ENCODE measurements around the gene HSF5. TPM values are rescaled to one million over a fixed set of nuclear protein-coding genes. Genes with fewer than 3 reads are reported as not detected.

The HSF5 gene
- polyA plus RNA-seq, 1 experiment = not detected

GRCh38 chr17:58514770-58515157 is 26.6 kb upstream of the HSF5 start:
- POLR2A ChIA-PET = interaction anchor here (0.7 to 3.6 kb wide), 3 partner anchors 10 to 128 kb away, joined by 3 to 31 read pairs (median 4); no protein-coding TSS in a partner anchor
- no peak for TF ChIP-seq CTCF (IDR thresholded peaks at IDR 0.05; ENCODE audit: low read depth, low read length)
- Histone ChIP-seq H3K9me3 (ENCODE audit: control insufficient read depth, insufficient read depth, low read length) (no peaks in the 10 kb centered on the region; the same call in 1 of the 2 replicates), H3K4me3 (ENCODE audit: low read depth, low read length) (peak overlapping the region; percentile 78), H3K27me3 (ENCODE audit: control insufficient read depth, insufficient read depth, low read length) (no peaks in the 10 kb centered on the region), H3K27ac (ENCODE audit: low read depth, low read length) (peak overlapping the region; percentile 11)
- no peak for DNase-seq (ENCODE audit: low read depth, low spot score)
- CTCF ChIA-PET = interaction anchor here (0.8 to 1.3 kb wide), 5 partner anchors 97 to 490 kb away, joined by 3 to 6 read pairs (median 4); partner anchors contain the start of gene RNF43

DNA sequence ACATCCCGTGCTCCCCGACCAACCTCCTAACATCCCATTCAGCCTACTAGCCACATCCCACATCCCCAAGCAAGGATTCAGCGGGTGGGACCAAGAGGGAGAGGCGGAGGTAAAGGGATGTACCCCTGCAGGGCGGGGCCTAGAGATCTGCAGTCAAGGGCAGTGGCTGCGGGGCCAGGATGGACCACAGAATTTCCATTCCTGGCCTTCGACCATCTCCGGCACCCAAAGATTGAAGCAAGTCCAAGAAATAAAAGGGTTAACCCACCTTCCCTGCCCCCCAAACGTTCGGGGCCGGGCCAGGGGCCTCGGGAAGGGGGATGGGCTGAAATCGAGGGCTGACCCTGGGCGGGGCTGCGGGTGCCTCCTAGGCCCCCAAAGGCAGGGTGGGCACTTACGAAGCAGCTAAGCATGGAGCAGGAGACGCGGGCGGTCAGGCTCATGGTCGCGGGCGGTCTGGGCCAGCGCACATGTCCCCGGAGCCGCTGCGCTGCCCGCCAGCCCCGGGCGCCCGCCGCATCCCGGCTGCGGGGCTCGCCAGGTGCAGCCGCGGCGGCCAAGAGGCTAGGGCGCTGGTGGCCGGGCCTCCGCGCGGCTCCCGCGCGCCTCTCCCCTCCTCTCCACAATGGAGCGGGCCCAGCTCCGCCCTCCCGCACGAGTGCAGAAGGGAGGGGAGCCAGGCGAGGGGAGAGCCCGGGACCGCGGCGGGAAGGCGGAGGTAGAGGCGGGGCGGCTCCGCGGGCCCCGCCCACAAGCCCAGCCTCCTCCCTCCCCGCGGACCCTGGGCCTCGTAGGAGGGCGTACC is 26.0 kb upstream of the HSF5 start, which contains the start of gene MTMR4:
TSS of gene MTMR4 (minus strand) at position 674 of the 805 bp plus-strand sequence. CDS start at position 443, 231 bp downstream.
- DNase-seq (ENCODE audit: low read depth, low spot score) = peak; percentile 21
- peak within 1 kb of the TSS; percentile 11 for H3K27ac ChIP-seq (ENCODE audit: low read depth, low read length)
- TF ChIP-seq CTCF (IDR thresholded peaks at IDR 0.05; ENCODE audit: low read depth, low read length) = no peak
- ChIA-PET POLR2A (interaction anchor here (0.7 to 3.6 kb wide), 4 partner anchors 11 to 129 kb away, joined by 3 to 31 read pairs (median 5); no protein-coding TSS in a partner anchor), CTCF (interaction anchor here (0.8 to 1.5 kb wide), 3 partner anchors 197 to 491 kb away, joined by 3 to 4 read pairs (median 4); no protein-coding TSS in a partner anchor)
- H3K27me3 ChIP-seq (ENCODE audit: control insufficient read depth, insufficient read depth, low read length) = no peaks in the 10 kb centered on the region
- H3K4me3 ChIP-seq (ENCODE audit: low read depth, low read length) = peak within 1 kb of the TSS; percentile 78
- no peaks in the 10 kb centered on the region; the same call in 1 of the 2 replicates for H3K9me3 ChIP-seq (ENCODE audit: control insufficient read depth, insufficient read depth, low read length)

DNA sequence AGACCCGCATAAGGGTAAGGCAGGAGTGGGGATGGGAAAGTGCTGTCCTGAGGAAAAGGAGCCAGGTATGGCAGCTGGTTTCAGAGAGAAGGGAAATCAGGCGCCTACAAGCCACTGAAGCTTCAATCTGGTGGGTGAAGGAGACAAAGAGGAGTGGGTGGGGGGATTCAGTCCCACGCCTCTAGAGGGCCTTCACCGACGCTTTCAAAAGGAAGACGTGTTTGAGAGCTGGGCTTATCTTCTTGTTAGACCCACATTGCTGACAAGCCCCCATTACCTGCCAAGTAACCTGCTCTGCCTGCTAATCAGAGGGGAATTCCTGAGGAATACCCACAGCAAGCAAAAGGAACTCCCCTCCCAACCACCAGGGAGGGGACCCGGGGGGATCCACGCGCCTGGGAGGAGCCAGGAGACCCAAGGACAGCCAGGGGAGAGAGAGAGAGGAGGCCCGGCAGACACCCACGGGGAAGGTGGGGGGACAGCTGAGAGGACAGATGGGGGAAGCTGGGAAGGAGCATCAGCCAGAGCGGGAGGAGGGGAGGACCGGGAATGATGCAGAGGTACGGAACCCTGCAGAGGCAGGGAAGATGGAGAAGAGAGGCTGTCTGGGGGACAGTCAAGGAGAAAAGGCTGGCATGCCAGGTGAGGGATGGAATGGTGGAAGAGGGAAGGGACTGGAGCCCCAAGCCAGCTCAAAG is 25.2 kb upstream of the HSF5 start:
- ChIA-PET POLR2A (interaction anchor here (0.9 to 3.6 kb wide), 2 partner anchors 39 to 118 kb away, joined by 6 to 31 read pairs; no protein-coding TSS in a partner anchor), CTCF (interaction anchor here (1.5 kb wide), 1 partner anchor 196 kb away, joined by 4 read pairs; no protein-coding TSS in a partner anchor)
- Histone ChIP-seq H3K9me3 (ENCODE audit: control insufficient read depth, insufficient read depth, low read length) (no peaks in the 10 kb centered on the region; the same call in 1 of the 2 replicates), H3K27me3 (ENCODE audit: control insufficient read depth, insufficient read depth, low read length) (no peaks in the 10 kb centered on the region), H3K27ac (ENCODE audit: low read depth, low read length) (no peak overlapping the region), H3K4me3 (ENCODE audit: low read depth, low read length) (peak overlapping the region; percentile 78)
- no peak for TF ChIP-seq CTCF (IDR thresholded peaks at IDR 0.05; ENCODE audit: low read depth, low read length)
- no peak for DNase-seq (ENCODE audit: low read depth, low spot score)

- POLR2A ChIA-PET = no interaction called here
- no peak for TF ChIP-seq CTCF (IDR thresholded peaks at IDR 0.05; ENCODE audit: low read depth, low read length)
- Histone ChIP-seq H3K4me3 (ENCODE audit: low read depth, low read length) (no peak overlapping the region), H3K27ac (ENCODE audit: low read depth, low read length) (no peak overlapping the region), H3K27me3 (ENCODE audit: control insufficient read depth, insufficient read depth, low read length) (no peaks in the 10 kb centered on the region), H3K9me3 (ENCODE audit: control insufficient read depth, insufficient read depth, low read length) (no peaks in the 10 kb centered on the region; the same call in 1 of the 2 replicates)
- CTCF ChIA-PET = interaction anchor here (0.6 kb wide), 1 partner anchor 9 kb away, joined by 3 read pairs; no protein-coding TSS in a partner anchor
- no peak for DNase-seq (ENCODE audit: low read depth, low spot score)
Observed at GRCh38 chr17:58510075-58510474, 21.9 kb upstream of the HSF5 start.
